Calu3 (cell line): Measurements from ENCODE around the gene PLPPR4. TPM values are rescaled to one million over a fixed set of nuclear protein-coding genes. Genes with fewer than 3 reads are reported as not detected.

Experiments
- BruUV-seq: library from RNA; stranded (reverse); fragments of 400-500 nt; replicated peaks from 2 replicates; lab custom pipeline; 2021; lab: Mats Ljungman, UMichigan
- CTCF ChIA-PET: fragments of 300-600 bp; sonication (Branson Sonifier 250); formaldehyde crosslinking; loops from one replicate; lab custom pipeline; 2022; ENCODE audit warnings: antibody characterized with exemption; lab: Charles Lee
- DNase-seq: peaks from one replicate; pipeline ENCODE4 v3.0.0; 2022
- H3K27ac Mint-ChIP-seq: one replicate; pipeline ENCODE4 v1.8.0; 2022; ENCODE audit warnings: mixed read lengths; ENCODE audit not compliant: unreplicated experiment
- H3K27me3 Mint-ChIP-seq: one replicate; pipeline ENCODE4 v1.8.0; 2022; ENCODE audit warnings: mixed read lengths; ENCODE audit not compliant: unreplicated experiment
- H3K36me3 Mint-ChIP-seq: one replicate; pipeline ENCODE4 v1.8.0; 2022; ENCODE audit warnings: mild to moderate bottlenecking, moderate library complexity, mixed read lengths; ENCODE audit not compliant: insufficient read depth, unreplicated experiment
- H3K4me1 Mint-ChIP-seq: one replicate; pipeline ENCODE4 v1.8.0; 2022; ENCODE audit warnings: mild to moderate bottlenecking, low read depth, mixed read lengths; ENCODE audit not compliant: unreplicated experiment
- H3K4me3 Mint-ChIP-seq: one replicate; pipeline ENCODE4 v1.8.0; 2022; ENCODE audit warnings: mild to moderate bottlenecking, low read depth, moderate library complexity, mixed read lengths; ENCODE audit not compliant: unreplicated experiment
- H3K9me3 Mint-ChIP-seq: one replicate; pipeline ENCODE4 v1.8.0; 2022; ENCODE audit warnings: low read depth, mixed read lengths; ENCODE audit not compliant: unreplicated experiment
- CTCF ChIP-seq: fragments of 200-600 bp; IDR thresholded peaks from one replicate; pipeline ENCODE4 v1.8.0; 2022; ENCODE audit warnings: antibody characterized with exemption; ENCODE audit not compliant: unreplicated experiment
- intact Hi-C: fragments of 100-400 bp; cut with micrococcal nuclease; formaldehyde crosslinking; loops from one replicate; pipeline ENCODE4 v1.10.0; 2022; ENCODE audit not compliant: unreplicated experiment
- total RNA-seq: library from RNA; stranded (reverse); gene quantifications from 2 replicates; pipeline ENCODE4 v1.2.3, GENCODE V29; 2022

The PLPPR4 gene
- total RNA-seq, 1 experiment from 2014 or later, result 0.12 TPM

GRCh38 chr1:99348397-99349132, 84.3 kb downstream of the PLPPR4 start:
- CTCF ChIA-PET, result no interaction called here
- BruUV-seq, result no TSS peak
- intact Hi-C loops, result no loop called here
- TF ChIP-seq CTCF, result no peak
- Mint-ChIP-seq H3K27ac (no peak overlapping the region), H3K4me1 (no peaks in the 10 kb centered on the region), H3K27me3 (no peaks in the 10 kb centered on the region), H3K9me3 (no peaks in the 10 kb centered on the region), H3K4me3 (no peak overlapping the region), H3K36me3 (no peaks in the 10 kb centered on the region)
- DNase-seq, result no peak

- Mint-ChIP-seq H3K36me3 (no peaks in the 10 kb centered on the region), H3K9me3 (peaks cover 2% of the 10 kb centered on the region), H3K4me1 (no peaks in the 10 kb centered on the region), H3K4me3 (no peak overlapping the region), H3K27ac (no peak overlapping the region), H3K27me3 (no peaks in the 10 kb centered on the region)
- DNase-seq, result no peak
- CTCF ChIA-PET, result no interaction called here
- no peak for TF ChIP-seq CTCF
- intact Hi-C loops, result no loop called here
- no TSS peak for BruUV-seq
Measured at GRCh38 chr1:99352821-99353220, 88.5 kb downstream of the PLPPR4 start.

- CTCF ChIA-PET, result no interaction called here
- no peaks in the 10 kb centered on the region for H3K4me1 Mint-ChIP-seq
- no peaks in the 10 kb centered on the region for H3K27me3 Mint-ChIP-seq
- no TSS peak for BruUV-seq
- no peaks in the 10 kb centered on the region for H3K36me3 Mint-ChIP-seq
- intact Hi-C loops, result no loop called here
- no peak for DNase-seq
- H3K4me3 Mint-ChIP-seq, result no peak overlapping the region
- TF ChIP-seq CTCF, result no peak
- peaks cover 2% of the 10 kb centered on the region for H3K9me3 Mint-ChIP-seq
- no peak overlapping the region for H3K27ac Mint-ChIP-seq
Measured at GRCh38 chr1:99358770-99359169, 94.5 kb downstream of the PLPPR4 start.
